GM19397 (cell line): ENCODE results near the gene CLK2.
"Not testable (repeated sequence)": the region's sequence is repeated elsewhere in the genome, so short reads cannot be mapped to it uniquely, and the experiment has no call there.

Experiments used
- ATAC-seq: cut with Tn5 transposase; IDR thresholded peaks from one replicate; pipeline ENCODE4 v1.9.1; 2021; ENCODE audit warnings: mild to moderate bottlenecking, moderate library complexity; ENCODE audit not compliant: unreplicated experiment

Gene CLK2

DNA sequence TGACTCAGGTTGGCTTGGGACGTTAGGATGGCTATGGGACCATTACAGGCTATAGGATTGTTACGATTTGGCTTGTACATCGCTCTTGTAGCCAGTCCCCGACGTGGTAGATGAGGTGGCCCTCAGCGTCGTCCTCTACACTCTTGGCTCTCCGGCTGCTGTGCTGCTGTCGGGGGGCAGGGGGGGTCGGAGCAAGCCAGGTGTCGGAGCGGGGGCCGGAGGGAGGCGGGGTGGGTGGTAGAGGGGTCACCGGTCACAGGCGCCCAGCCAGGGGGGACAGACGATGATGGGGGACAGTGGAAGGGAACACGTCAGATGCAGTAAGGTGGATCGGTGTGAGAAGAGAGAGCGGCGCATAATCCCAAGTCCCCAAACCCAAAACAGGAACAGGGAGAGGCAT is 4.7 kb downstream of the CLK2 start:
- ATAC-seq, result no peak

DNA sequence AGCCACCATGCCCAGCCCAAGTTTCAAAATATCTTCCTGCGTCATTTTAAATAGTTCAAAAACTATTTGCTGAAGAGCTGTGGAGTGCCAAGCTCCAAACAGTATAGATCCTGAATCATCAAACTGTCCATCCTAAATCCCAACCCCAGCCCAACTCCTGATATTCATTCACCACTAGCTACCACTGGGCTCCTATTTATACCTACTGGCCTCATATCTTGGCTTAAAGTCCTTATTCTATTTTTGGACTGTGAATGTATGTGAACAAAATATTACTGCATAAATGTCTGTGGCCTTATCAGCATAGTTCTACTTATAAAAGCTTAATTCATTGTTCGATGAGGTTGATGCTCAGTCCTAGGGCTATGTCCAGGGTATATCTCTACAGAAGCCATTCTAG is 5.9 kb downstream of the CLK2 start:
- no peak for ATAC-seq

DNA sequence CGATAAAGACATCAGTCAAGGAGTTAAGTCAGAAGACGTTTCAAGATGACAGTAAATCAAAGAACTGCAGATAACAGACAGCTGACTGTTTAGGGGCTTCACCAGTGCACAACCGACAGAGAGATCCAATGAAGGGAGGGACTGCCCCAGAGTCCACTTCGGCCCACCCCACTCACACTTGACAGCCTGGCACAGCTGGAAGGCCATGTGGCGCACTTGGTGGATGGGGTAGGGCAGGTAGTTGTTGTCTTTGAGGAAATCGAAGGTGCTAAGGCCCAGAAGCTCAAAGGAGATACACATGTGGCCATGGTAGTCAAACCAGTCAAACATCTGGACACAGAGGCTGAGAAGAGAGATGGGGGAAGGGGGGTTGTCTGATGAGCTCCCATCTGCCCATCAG is 6.8 kb downstream of the CLK2 start:
- ATAC-seq, result no peak

DNA sequence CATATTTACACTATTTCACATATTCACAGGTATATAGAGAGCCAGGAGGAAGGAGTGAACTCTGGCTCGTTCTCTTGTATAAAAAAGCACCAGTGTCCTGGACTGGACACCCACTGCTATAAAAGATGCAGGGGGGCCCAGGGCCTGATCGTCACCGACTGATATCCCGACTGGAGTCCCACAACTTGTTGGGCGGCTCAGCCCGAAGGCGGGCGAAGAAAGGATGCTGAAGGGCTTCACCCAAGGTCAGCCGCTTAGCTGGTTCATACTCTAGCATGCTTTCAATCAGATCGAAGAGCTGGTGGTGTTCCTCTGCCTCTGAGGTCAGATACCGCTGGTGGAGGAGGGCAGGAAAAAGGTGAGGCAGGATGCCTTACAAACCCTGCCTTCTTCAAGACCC is 10.2 kb downstream of the CLK2 start:
- no peak for ATAC-seq

DNA sequence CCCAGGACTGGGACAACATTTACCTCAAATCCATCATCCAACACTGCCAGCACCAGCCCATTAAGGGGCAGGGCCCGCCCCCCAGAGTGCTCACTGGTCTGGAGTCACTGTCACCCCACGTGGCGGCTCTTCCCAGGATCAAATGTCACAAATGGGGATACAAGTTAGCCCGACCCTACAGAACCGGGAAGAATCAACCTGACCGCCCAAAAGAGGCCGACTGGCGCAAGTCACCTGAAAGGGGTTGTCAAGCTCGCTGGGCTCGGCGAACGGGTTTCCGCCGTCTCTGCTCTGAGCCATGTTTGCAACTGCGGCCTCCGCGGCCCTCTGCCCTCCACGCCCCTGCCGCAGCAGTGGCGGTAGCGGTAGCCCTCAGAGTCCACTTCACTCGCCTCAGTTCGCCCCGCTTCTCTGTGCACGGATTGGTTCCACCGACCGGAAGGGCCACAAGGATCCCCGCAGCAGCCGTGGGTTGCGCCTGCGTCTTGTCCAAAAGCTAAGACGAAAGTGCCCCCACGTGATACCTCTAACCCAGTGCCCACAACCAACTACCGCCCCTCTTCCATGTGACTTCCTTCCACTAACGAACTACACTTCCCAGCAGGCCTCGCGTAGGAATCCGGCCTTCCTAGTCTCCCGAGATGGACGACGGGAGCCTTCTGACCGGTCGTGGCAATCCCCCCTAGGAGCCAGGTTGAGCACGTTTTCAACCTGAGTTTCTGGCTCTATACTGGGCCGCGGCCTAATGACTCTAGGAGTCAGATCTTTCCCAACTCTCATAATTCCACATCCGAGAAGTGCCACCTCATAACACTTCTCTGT is 11.2 kb downstream of the CLK2 start, which contains the start of gene SCAMP3:
TSS of gene SCAMP3 (minus strand) at position 509 of the 822 bp plus-strand sequence. CDS start at position 300, 209 bp downstream.
- ATAC-seq, result peak; percentile 91

DNA sequence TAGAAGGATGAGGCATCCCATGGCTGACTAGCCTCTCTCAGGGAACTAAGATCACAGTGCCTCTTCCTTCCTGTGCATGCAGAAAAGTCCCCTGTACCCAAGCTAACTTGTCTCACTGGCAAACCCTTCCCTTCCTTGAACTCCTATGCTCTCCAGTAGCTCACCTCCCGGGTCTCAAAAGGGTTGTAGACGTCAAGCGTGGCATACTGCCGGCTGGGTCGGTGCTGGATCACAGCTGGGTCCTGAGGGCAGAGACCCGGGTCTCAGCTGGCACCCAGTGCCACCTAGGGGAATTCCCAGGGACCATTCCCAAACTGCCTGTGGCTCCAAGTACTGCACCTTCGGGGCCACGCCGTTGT is 11.8 kb downstream of the CLK2 start:
- ATAC-seq, result no peak

DNA sequence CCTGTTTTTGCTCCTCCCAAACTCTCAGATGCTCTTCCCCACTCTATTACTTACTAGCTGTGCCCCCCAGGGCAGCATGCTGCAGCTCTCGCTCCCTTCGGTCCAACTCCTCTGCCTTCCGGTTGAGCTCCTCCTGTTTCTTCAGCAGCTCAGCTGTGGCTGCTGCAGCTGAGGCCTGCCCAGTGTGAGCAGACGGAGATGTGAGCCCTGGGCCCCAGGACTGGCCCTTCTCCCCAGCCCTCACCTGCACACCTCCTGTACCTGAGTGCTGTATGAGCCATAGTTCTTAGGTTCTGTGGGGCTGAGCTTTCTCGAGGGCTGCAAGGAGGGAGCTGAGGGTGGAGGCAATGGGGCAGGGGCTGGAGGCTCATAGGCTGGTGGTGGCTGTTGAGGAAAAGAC is 13.0 kb downstream of the CLK2 start:
- ATAC-seq, result no peak

DNA sequence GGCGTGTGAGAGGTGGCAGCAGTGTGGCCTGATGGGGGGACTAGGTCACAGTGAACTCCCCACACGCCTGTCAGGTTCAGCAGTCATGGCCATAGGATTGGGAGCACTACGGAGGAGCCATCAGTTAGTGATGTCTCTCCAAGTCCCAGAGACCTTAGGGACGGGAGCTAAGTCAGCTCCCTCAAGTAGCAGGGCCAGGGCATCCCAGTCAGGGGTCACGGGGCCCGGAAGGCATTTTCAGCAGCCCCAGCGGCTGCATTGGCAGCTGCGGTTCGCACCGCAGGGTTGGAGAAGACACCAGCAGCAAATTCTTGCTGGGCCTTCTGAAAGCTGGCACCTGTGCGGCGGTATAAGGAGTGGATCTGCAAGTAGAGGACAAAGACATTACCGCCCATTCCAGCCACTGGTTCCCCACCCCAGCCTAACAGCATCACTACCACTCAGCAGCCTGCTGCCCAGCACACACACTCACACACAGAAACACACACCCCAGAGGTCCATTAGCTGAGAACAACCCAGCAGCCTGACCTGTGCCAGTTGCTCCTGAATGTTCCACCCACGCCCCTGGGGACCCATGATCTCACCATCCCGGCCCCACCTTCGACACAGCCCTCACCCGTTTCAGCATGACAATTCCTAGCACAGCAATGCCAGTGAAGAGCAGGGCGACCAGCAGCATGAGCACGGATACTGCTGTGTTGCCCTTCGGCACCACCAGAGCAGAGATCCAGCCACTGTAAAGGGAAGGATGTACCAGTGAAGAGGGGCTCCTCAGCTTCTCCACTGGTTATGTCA is 17.0 kb downstream of the CLK2 start:
- ATAC-seq, result no peak

DNA sequence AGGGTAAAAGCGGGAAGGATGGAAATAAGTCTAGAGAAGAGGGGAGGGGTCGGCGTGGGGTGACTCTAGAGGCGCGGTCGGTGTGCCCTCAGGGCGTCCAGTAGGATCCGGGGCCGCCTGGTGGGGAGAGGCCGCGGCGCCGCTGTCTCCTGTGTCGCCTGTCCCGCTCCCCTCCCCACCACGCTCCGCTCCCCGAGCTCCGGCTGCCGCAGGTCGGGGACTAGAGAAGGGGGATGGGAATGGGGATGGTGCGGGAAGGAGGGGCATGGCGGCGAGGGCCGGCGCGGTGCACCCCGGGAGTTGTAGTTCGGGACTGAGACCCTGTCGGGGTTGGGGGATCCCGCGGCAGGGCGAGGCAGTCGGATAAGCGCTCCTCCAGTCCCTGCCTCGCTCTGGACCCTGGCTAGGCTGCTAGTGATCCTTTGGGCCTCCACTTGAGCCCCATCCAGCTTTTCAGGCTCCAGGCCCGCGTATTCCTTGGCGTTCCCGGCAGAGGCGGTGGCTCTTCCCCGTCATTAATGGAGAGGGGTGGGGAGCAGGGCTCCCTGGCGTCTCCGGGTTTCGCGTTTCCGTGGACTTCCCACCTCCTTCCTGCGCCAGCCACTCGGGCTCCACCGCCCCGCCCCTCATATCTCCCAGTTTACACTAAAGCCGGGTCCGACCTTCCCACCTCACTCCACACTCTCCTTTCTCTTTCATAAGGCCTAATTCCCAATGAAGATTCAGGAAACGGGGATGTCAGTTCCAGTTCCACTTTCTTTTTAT is 17.9 kb downstream of the CLK2 start, which contains the start of gene ENTREP3:
TSS of gene ENTREP3 (minus strand) at position 241 of the 765 bp plus-strand sequence. CDS start 606 bp downstream, outside the sequence.
- peak; percentile 48 for ATAC-seq

DNA sequence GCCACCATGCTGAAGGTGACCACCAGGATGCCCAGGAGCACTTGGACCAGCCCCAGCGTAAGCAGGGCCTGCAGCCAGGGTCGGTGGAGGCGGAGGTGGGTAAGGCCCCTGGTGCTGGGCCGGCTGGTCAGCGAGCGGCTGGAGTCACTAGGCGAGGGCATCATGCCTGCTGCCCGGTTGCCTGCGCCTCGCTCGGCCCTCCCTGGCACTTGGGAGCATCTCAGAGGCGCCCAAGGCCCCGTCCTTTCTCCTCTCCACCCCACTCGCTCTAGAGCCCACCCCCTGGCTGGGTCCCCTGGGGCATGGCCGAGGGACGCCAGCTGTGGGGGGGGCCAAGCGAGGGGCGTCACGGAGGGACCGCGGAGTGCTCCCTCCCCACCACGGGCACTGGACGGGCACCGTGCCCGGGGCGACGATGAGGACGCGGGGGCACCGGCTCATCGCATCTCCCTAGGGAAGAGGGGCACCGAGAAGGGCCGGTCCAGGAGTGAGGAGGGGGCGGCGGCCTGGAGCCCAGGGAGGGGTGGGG is 18.5 kb downstream of the CLK2 start:
- ATAC-seq, result no peak

DNA sequence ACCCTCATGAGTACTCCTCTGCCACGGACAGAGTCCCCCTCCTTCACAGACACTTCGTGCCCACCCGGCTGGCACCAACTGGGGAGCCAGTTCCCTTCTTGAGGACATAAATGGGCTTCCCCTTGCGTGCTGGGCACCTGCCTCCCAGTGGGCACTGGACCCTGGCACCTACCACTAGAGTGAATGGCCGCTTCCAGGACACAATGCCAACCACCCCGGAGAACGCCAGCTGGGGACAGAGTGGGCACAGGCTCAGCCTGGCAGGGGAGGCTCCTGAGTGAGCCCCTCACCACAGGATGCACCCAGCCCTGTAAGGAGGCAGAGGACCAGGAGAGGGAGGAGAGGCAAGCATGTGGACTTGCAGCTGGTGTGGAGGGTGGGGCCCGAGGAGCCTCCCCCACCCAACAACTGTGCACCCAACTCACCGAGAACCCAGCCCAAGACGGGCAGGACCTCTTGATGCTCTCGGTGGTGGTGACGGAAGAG is 19.0 kb downstream of the CLK2 start:
- ATAC-seq, result no peak

DNA sequence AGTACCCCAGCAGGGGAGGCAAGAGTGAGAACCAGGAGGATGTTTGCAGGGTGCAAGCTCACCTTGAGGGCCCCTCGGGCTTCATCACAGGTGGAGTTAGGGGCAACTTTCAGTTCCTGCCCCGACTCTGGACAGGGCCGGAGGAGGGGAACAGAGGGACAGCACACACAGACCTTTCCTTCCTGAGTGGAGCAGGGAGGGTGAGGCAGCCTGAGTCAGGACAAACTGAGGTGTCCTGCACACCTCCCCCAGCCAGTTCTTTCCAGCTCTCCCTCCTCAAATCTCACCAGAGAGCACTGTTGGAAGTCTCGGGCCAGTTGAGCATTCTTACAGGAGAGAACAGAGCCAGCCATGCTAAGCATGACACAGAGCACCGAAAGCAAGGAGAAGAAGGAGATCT is 19.5 kb downstream of the CLK2 start:
- no peak for ATAC-seq

DNA sequence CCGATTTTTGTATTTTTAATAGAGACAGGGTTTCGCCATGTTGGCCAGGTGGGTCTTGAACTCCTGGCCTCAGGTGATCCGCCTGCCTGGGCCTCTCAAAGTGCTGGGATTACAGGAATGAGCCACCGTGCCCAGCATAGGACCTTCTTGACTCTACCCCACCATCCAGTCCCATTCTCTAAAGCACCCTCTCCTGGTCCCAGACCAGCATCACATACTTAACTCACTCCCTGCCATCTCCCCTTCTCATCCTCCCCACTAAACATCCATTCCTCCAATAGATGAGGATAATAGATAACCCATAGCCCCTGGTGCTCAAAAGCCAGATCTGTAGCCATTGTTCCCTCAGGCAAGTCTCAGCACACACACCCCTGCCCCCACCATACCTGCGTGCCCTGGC is 20.1 kb downstream of the CLK2 start:
- no peak for ATAC-seq

DNA sequence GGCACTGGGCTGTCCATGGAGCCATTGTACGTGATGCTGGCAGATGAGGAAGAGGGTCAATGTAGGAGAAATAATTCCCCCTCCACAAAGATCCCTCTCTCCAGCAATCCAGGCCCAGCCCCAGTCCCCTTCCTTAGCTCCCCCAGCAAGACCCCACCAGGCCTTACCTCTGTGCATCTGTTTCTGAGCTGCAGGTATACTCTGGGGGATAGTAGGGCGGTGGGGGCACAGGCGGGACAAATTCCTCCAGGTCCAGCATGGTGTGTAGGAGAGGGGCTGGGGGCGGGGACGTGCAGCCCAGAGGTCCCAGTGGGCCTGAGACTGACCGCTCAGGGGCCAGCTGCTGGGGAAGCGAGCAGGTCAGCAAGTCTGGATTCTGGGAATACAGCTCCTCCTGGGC is 21.7 kb downstream of the CLK2 start:
- no peak for ATAC-seq

DNA sequence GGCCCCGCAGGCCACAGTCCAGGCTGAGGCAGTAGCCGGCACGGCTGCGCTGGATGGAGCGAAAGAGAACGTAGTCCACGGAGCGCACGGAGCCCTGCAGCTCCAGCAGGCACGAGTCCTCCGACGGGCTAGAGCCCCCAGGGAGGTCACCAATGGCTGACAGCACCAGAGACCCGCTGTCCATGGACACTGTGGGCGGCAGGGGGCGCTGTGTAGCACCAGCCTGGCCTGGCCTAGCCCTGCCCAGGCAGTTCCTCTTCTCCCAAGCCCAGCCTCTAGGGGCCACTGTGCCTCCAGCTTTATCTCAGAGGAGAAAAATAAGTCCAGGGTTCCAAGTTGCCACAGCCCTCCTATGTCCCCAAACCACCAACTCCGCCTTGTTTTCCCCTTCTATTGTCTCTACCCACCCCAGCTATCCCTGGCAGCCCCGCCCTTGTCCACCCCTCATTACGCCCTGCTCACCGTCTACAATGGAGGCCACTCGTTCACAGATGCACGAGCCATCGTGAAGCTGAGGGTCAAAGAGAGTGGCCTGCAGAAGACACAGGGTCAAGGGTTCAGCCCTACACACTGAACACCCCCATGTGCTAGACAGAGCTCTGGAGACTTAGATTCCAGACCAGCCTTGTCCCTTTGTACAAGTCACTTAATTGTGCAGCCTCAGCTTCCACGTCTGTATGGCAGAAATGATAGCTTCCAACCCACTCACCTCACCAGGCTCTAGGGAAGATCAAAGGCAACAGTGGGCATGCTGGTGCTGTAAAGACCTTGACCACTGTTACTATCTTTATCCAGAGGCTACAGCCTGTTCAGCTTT is 22.5 kb downstream of the CLK2 start:
- peak; percentile 73 for ATAC-seq

DNA sequence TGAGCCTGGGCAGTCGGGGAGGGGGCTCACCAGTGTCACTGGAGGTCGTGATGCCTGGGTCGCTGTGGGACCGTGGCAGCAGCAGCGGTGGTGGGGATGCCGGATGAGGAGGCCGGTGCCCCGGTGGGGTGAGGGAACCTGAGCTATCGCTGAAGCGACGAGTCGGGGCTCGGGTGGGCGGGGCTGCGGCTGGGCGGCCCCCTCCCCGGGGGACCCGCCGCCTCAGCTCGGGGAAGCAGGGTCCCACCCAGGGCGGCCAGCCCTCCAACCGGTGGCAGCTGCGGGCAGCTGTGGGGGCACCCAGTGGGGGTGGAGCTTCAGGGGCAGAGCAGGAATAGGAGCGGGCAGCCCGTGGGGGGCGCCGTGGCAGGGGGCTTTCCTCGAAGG is 23.1 kb downstream of the CLK2 start:
- peak; percentile 20 for ATAC-seq

DNA sequence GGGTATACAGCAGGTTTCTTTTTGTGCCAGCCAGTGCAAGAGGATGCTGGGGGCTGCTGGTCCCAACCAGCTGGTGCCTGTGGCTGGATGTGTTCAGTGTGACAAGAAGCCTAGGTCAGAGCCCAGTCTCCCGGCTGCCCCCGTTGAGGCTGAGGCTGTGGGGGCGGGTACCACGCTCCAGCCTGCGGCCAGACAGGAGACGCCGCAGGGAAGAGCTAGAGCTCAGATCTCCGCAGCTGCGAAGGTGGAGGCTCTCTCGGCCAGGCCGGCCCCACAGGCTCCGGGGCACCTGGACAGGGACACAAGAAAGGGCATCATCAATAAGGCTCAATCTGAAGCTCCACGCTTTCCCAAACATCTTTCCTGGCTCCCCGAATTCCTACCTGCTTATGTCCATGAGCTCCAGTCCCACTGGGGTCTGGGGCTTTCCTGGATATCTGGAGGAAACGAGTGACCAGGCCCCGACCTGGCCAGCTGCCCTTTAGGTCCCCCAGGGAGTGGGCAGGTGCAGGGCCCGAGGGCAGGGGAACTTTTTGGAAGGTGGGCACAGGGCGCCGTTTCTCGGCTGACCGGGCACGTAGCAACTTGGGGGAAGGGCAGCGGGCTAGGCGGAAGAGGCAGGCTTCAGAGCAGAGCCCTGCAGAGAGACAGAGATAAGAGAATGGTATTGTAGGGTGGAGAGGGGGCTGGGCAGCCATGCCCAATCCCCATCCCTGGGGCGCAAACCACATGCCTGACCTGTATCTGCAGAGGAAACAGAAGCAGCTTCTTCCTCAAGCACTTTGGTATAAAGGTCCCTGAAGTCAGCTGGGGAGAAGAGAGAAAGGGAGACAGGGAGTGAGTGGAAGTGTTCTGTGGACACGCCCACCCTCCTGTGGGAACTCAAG is 25.4 kb downstream of the CLK2 start:
- ATAC-seq, result no peak

DNA sequence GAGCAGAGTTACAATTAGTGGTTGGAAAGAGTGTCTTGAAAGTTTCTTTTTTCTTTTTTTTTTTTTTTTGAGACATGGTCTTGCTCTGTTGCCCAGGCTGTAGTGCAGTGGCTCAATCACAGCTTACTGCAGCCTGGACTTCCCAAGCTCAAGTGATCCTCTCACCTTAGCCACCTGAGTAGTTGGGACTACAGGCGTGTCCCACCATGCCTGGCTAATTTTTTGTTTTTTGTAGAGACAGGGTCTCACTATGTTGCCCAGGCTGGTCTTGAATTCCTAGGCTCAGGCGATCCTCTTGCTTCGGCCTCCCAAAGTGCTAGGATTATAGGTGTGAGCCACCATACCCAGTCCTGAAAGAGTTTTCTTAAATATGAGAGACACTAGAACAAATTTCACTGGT is 26.5 kb downstream of the CLK2 start:
- ATAC-seq, result not testable (repeated sequence)

DNA sequence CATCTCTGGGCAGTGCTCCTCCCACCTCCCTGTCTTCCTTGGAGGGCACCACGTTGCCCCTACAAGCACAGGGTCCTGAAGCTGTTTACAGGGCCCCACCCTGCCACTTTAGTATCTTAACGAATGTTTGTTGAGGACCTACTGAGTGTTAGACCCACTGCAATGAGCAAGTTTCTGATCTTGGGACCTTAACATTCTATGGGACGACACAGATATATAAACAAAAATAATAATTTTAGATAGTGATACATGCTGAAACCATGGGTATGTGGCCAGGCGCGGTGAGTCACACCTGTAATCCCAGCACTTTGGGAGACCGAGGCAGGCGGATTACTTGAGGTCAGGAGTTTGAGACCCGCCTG is 28.2 kb downstream of the CLK2 start:
- no peak for ATAC-seq
